GM23338 (cell line): ENCODE data around the gene GBF1. TPM values are rescaled to one million over a fixed set of nuclear protein-coding genes. Genes with fewer than 3 reads are reported as not detected.

Source experiments
- ATAC-seq: fragments of 200-7000 bp; cut with Tn5 transposase; 3 replicates; pipeline ENCODE4 v1.9.1; 2020
- DNase-seq: peaks from one replicate; pipeline ENCODE4 v3.0.0-alpha.2; 2015; ENCODE audit warnings: low spot score
- H2AFZ ChIP-seq: fragments of 200-600 bp; sonication (generic); 2 replicates; pipeline ENCODE4 v1.8.0; 2016; ENCODE audit warnings: antibody characterized with exemption, mild to moderate bottlenecking, moderate library complexity
- H3F3A ChIP-seq: fragments of 200-600 bp; sonication (generic); replicated peaks from 2 replicates; pipeline ENCODE4 v1.8.0; 2017; ENCODE audit warnings: antibody characterized with exemption, mixed run types, low read depth
- H3K27ac ChIP-seq: fragments of 200-600 bp; sonication (generic); 2 replicates; pipeline ENCODE4 v1.6.1; 2016; ENCODE audit warnings: low read depth
- H3K27me3 ChIP-seq: fragments of 200-600 bp; sonication (generic); 2 replicates; pipeline ENCODE4 v1.8.0; 2016; ENCODE audit warnings: mild to moderate bottlenecking, mixed run types, moderate library complexity; ENCODE audit not compliant: insufficient read depth
- H3K36me3 ChIP-seq: fragments of 200-600 bp; sonication (generic); 2 replicates; pipeline ENCODE4 v1.8.0; 2016; ENCODE audit warnings: mild to moderate bottlenecking; ENCODE audit not compliant: insufficient read depth
- H3K4me1 ChIP-seq: fragments of 200-600 bp; sonication (generic); 2 replicates; pipeline ENCODE4 v1.8.0; 2016; ENCODE audit warnings: mild to moderate bottlenecking, moderate library complexity; ENCODE audit not compliant: insufficient read depth
- H3K4me2 ChIP-seq: fragments of 200-600 bp; sonication (generic); 2 replicates; pipeline ENCODE4 v1.7.1; 2017; ENCODE audit warnings: mixed run types
- H3K4me3 ChIP-seq: fragments of 200-600 bp; sonication (generic); 2 replicates; pipeline ENCODE4 v1.6.1; 2016; ENCODE audit warnings: mixed run types
- H3K79me2 ChIP-seq: fragments of 200-600 bp; sonication (generic); replicated peaks from 2 replicates; pipeline ENCODE4 v1.8.0; 2017; ENCODE audit warnings: mild to moderate bottlenecking; ENCODE audit not compliant: insufficient read depth
- H3K9me2 ChIP-seq: fragments of 200-600 bp; sonication (generic); 2 replicates; pipeline ENCODE4 v1.8.0; 2017; ENCODE audit not compliant: insufficient read depth
- H4K20me1 ChIP-seq: fragments of 200-600 bp; sonication (generic); replicated peaks from 2 replicates; pipeline ENCODE4 v1.8.0; 2017; ENCODE audit warnings: mild to moderate bottlenecking; ENCODE audit not compliant: insufficient read depth
- H3K27ac Mint-ChIP-seq: 2 replicates; pipeline ENCODE4 v1.8.0; 2020; ENCODE audit warnings: inconsistent platforms, mild to moderate bottlenecking, moderate library complexity, mixed read lengths
- H3K27me3 Mint-ChIP-seq: 3 replicates; pipeline ENCODE4 v1.8.0; 2022; ENCODE audit warnings: low read depth, mild to moderate bottlenecking, moderate library complexity, mixed read lengths, inconsistent platforms; ENCODE audit not compliant: insufficient read depth, poor library complexity
- H3K36me3 Mint-ChIP-seq: 3 replicates; pipeline ENCODE4 v1.8.0; 2021; ENCODE audit warnings: low read depth, mild to moderate bottlenecking, inconsistent platforms, moderate library complexity, mixed read lengths
- H3K4me1 Mint-ChIP-seq: 3 replicates; pipeline ENCODE4 v1.8.0; 2020; ENCODE audit warnings: mild to moderate bottlenecking, inconsistent platforms, mixed read lengths
- H3K4me3 Mint-ChIP-seq: 3 replicates; pipeline ENCODE4 v1.8.0; 2021; ENCODE audit warnings: moderate library complexity, mild to moderate bottlenecking, inconsistent platforms, mixed read lengths
- H3K9me3 Mint-ChIP-seq: 3 replicates; pipeline ENCODE4 v1.8.0; 2020; ENCODE audit warnings: moderate library complexity, mild to moderate bottlenecking, inconsistent platforms, mixed read lengths
- CREB1 ChIP-seq: fragments of 250-450 bp; sonication (Bioruptor Pico); IDR thresholded peaks from 2 replicates; pipeline ENCODE4 v1.5.0; 2020; ENCODE audit warnings: low read depth, mild to moderate bottlenecking, moderate library complexity
- EZH2 ChIP-seq: fragments of 200-600 bp; sonication (generic); IDR thresholded peaks from one replicate; pipeline ENCODE4 v1.8.0; 2017; ENCODE audit warnings: antibody characterized with exemption, mild to moderate bottlenecking, low read depth; ENCODE audit not compliant: unreplicated experiment
- EZH2phosphoT487 ChIP-seq: fragments of 200-600 bp; sonication (generic); IDR thresholded peaks from one replicate; pipeline ENCODE4 v1.8.1; 2018; ENCODE audit warnings: antibody characterized with exemption; ENCODE audit not compliant: unreplicated experiment
- JUNB ChIP-seq: IDR thresholded peaks from one replicate; pipeline ENCODE4 v1.6.1; 2016; ENCODE audit warnings: antibody characterized with exemption; ENCODE audit not compliant: unreplicated experiment
- NANOG ChIP-seq: IDR thresholded peaks from 2 replicates; pipeline ENCODE4 v1.6.1; 2016; ENCODE audit warnings: antibody characterized with exemption, borderline replicate concordance
- POLR2AphosphoS5 ChIP-seq: IDR thresholded peaks from 2 replicates; pipeline ENCODE4 v1.6.1; 2016; ENCODE audit warnings: antibody characterized with exemption, low read depth
- REST ChIP-seq: IDR thresholded peaks from one replicate; pipeline ENCODE4 v1.6.1; 2018; ENCODE audit warnings: antibody characterized with exemption; ENCODE audit not compliant: unreplicated experiment
- STAT1 ChIP-seq: IDR thresholded peaks from one replicate; pipeline ENCODE4 v1.6.1; 2016; ENCODE audit warnings: antibody characterized with exemption; ENCODE audit not compliant: unreplicated experiment
- ZNF114 ChIP-seq: fragments of 250-450 bp; sonication (Bioruptor Pico); IDR thresholded peaks from 2 replicates; pipeline ENCODE4 v1.5.0; 2020; ENCODE audit warnings: mild to moderate bottlenecking, moderate library complexity
- ZNF331 ChIP-seq: fragments of 250-450 bp; sonication (Bioruptor Pico); IDR thresholded peaks from 2 replicates; pipeline ENCODE4 v1.5.0; 2020; ENCODE audit warnings: low read depth, mild to moderate bottlenecking, moderate library complexity
- polyA plus RNA-seq: library from polyadenylated mRNA; unstranded; fragments of >200 nt; fragmentation: Nextera tagmentation; extraction: Ambion mirVana; gene quantifications from 2 replicates; pipeline ENCODE4 v1.2.1, GENCODE V29; 2016
- total RNA-seq: library from RNA; depleted of rRNA; stranded (reverse); fragments of >200 nt; shearing (Covaris generic); gene quantifications from 2 replicates; pipeline ENCODE4 v1.2.3, GENCODE V29; 2014
- TF ChIP-seq, protein P1 (sequence below): fragments of 250-450 bp; sonication (Bioruptor Pico); IDR thresholded peaks from 2 replicates; pipeline ENCODE4 v1.5.0; 2020; ENCODE audit warnings: mild to moderate bottlenecking, moderate library complexity
- TF ChIP-seq, protein P2 (sequence below), 2 experiments: fragments of 200-600 bp in 1 of 2; sonication (generic) in 1 of 2; conservative IDR thresholded peaks; 2 replicates each; pipeline versions ENCODE4 v1.5.1 to v1.6.1; 2016 to 2017; ENCODE audit warnings: antibody characterized with exemption in 2 of 2, low read depth in 2 of 2, mild to moderate bottlenecking in 2 of 2, moderate library complexity in 1 of 2
- TF ChIP-seq, protein P3 (sequence below): IDR thresholded peaks from 2 replicates; pipeline ENCODE4 v1.6.1; 2016; ENCODE audit warnings: antibody characterized with exemption

Gene GBF1
- total and polyA plus RNA-seq, 2 experiments from 2014 or later, result 6.5 to 27.2 TPM

DNA sequence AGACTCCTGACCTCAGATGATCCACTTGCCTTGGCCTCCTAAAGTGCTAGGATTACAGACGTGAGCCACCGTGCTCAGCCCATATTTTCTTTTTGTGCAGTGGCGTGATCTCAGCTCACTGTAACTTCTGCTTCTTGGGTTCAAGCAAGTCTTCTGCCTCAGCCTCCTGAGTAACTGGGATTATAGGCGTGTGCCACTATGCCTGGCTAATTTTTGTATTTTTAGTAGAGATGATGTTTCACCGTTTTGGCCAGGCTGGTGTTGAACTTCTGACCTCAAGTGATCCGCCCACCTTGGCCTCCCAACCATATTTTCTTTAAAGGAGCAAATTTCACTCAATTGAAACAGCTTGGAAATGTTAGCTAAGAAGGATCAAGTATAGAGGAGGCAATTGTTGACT, 16.5 kb downstream of the GBF1 start:
- no peaks in the 10 kb centered on the region for H3K27me3 Mint-ChIP-seq
- peaks cover 5% of the 10 kb centered on the region for H3K4me1 ChIP-seq
- no peak for ATAC-seq
- no peak overlapping the region for H3K4me2 ChIP-seq
- TF ChIP-seq, protein P1, sequence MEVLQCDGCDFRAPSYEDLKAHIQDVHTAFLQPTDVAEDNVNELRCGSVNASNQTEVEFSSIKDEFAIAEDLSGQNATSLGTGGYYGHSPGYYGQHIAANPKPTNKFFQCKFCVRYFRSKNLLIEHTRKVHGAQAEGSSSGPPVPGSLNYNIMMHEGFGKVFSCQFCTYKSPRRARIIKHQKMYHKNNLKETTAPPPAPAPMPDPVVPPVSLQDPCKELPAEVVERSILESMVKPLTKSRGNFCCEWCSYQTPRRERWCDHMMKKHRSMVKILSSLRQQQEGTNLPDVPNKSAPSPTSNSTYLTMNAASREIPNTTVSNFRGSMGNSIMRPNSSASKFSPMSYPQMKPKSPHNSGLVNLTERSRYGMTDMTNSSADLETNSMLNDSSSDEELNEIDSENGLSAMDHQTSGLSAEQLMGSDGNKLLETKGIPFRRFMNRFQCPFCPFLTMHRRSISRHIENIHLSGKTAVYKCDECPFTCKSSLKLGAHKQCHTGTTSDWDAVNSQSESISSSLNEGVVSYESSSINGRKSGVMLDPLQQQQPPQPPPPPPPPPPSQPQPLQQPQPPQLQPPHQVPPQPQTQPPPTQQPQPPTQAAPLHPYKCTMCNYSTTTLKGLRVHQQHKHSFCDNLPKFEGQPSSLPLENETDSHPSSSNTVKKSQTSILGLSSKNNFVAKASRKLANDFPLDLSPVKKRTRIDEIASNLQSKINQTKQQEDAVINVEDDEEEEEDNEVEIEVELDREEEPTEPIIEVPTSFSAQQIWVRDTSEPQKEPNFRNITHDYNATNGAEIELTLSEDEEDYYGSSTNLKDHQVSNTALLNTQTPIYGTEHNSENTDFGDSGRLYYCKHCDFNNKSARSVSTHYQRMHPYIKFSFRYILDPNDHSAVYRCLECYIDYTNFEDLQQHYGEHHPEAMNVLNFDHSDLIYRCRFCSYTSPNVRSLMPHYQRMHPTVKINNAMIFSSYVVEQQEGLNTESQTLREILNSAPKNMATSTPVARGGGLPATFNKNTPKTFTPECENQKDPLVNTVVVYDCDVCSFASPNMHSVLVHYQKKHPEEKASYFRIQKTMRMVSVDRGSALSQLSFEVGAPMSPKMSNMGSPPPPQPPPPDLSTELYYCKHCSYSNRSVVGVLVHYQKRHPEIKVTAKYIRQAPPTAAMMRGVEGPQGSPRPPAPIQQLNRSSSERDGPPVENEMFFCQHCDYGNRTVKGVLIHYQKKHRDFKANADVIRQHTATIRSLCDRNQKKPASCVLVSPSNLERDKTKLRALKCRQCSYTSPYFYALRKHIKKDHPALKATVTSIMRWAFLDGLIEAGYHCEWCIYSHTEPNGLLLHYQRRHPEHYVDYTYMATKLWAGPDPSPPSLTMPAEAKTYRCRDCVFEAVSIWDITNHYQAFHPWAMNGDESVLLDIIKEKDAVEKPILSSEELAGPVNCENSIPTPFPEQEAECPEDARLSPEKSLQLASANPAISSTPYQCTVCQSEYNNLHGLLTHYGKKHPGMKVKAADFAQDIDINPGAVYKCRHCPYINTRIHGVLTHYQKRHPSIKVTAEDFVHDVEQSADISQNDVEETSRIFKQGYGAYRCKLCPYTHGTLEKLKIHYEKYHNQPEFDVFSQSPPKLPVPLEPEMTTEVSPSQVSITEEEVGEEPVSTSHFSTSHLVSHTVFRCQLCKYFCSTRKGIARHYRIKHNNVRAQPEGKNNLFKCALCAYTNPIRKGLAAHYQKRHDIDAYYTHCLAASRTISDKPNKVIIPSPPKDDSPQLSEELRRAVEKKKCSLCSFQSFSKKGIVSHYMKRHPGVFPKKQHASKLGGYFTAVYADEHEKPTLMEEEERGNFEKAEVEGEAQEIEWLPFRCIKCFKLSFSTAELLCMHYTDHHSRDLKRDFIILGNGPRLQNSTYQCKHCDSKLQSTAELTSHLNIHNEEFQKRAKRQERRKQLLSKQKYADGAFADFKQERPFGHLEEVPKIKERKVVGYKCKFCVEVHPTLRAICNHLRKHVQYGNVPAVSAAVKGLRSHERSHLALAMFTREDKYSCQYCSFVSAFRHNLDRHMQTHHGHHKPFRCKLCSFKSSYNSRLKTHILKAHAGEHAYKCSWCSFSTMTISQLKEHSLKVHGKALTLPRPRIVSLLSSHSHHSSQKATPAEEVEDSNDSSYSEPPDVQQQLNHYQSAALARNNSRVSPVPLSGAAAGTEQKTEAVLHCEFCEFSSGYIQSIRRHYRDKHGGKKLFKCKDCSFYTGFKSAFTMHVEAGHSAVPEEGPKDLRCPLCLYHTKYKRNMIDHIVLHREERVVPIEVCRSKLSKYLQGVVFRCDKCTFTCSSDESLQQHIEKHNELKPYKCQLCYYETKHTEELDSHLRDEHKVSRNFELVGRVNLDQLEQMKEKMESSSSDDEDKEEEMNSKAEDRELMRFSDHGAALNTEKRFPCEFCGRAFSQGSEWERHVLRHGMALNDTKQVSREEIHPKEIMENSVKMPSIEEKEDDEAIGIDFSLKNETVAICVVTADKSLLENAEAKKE, result no peak
- TF ChIP-seq POLR2AphosphoS5 (no peak), EZH2phosphoT487 (no peak), STAT1 (no peak), NANOG (no peak), CREB1 (CRISPR knock-in tag) (no peak), JUNB (no peak), EZH2 (no peak), ZNF114 (CRISPR knock-in tag) (no peak), ZNF331 (no peak), REST (no peak)
- TF ChIP-seq, protein P2, sequence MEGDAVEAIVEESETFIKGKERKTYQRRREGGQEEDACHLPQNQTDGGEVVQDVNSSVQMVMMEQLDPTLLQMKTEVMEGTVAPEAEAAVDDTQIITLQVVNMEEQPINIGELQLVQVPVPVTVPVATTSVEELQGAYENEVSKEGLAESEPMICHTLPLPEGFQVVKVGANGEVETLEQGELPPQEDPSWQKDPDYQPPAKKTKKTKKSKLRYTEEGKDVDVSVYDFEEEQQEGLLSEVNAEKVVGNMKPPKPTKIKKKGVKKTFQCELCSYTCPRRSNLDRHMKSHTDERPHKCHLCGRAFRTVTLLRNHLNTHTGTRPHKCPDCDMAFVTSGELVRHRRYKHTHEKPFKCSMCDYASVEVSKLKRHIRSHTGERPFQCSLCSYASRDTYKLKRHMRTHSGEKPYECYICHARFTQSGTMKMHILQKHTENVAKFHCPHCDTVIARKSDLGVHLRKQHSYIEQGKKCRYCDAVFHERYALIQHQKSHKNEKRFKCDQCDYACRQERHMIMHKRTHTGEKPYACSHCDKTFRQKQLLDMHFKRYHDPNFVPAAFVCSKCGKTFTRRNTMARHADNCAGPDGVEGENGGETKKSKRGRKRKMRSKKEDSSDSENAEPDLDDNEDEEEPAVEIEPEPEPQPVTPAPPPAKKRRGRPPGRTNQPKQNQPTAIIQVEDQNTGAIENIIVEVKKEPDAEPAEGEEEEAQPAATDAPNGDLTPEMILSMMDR (conservative IDR thresholded peaks at IDR 0.05; ENCODE audit: low read depth in 2 of 2), result no peak
- TF ChIP-seq, protein P3, sequence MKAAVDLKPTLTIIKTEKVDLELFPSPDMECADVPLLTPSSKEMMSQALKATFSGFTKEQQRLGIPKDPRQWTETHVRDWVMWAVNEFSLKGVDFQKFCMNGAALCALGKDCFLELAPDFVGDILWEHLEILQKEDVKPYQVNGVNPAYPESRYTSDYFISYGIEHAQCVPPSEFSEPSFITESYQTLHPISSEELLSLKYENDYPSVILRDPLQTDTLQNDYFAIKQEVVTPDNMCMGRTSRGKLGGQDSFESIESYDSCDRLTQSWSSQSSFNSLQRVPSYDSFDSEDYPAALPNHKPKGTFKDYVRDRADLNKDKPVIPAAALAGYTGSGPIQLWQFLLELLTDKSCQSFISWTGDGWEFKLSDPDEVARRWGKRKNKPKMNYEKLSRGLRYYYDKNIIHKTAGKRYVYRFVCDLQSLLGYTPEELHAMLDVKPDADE, result no peak
- H3K27me3 ChIP-seq, result no peaks in the 10 kb centered on the region
- peaks cover 9% of the 10 kb centered on the region; the same call in 2 of the 3 replicates for H3K36me3 Mint-ChIP-seq
- no peak overlapping the region for H3K4me3 ChIP-seq
- no peak for DNase-seq
- H3K27ac Mint-ChIP-seq, result no peak overlapping the region
- no peak overlapping the region for H3K4me3 Mint-ChIP-seq
- H3K36me3 ChIP-seq, result no peaks in the 10 kb centered on the region
- H4K20me1 ChIP-seq, result peaks cover 15% of the 10 kb centered on the region
- no peaks in the 10 kb centered on the region for H3K9me2 ChIP-seq
- H3K9me3 Mint-ChIP-seq, result no peaks in the 10 kb centered on the region
- H3K4me1 Mint-ChIP-seq, result peaks cover 8% of the 10 kb centered on the region; the same call in 2 of the 3 replicates
- no peak overlapping the region for H3K27ac ChIP-seq
- H2AFZ ChIP-seq, result no peak overlapping the region
- peaks cover 5% of the 10 kb centered on the region; the same call in 1 of the 2 replicates for H3K79me2 ChIP-seq
- no peaks in the 10 kb centered on the region for H3F3A ChIP-seq
